RWPE2 (cell line): Measurements from ENCODE around the gene AMOTL1.

Source experiments
- ATAC-seq: fragments of 200-7000 bp; cut with Tn5 transposase; 3 replicates; pipeline ENCODE4 v1.9.1; 2021; ENCODE audit warnings: low read depth
- DNase-seq: peaks from one replicate; pipeline ENCODE4 v3.0.0-alpha.2; 2020; ENCODE audit warnings: low spot score
- H3K27ac ChIP-seq: fragments of 450-650 bp; 2 replicates; pipeline ENCODE4 v1.5.1; 2017; ENCODE audit warnings: mild to moderate bottlenecking; ENCODE audit not compliant: poor library complexity, severe bottlenecking
- H3K27me3 ChIP-seq: fragments of 250-450 bp; sonication (Bioruptor Pico); 2 replicates; pipeline ENCODE4 v1.5.1; 2021; ENCODE audit warnings: mild to moderate bottlenecking, moderate library complexity; ENCODE audit not compliant: insufficient read depth, poor library complexity, severe bottlenecking
- H3K36me3 ChIP-seq: fragments of 250-450 bp; sonication (Bioruptor Pico); 2 replicates; pipeline ENCODE4 v1.5.1; 2020; ENCODE audit warnings: low read depth, mild to moderate bottlenecking, moderate library complexity
- H3K4me1 ChIP-seq: fragments of 250-450 bp; sonication (Bioruptor Pico); 2 replicates; pipeline ENCODE4 v1.5.1; 2021; ENCODE audit warnings: mild to moderate bottlenecking, moderate library complexity; ENCODE audit not compliant: insufficient read depth, poor library complexity, severe bottlenecking
- H3K4me3 ChIP-seq: fragments of 250-450 bp; sonication (Bioruptor Pico); 2 replicates; pipeline ENCODE4 v1.5.1; 2021; ENCODE audit warnings: mild to moderate bottlenecking, moderate library complexity; ENCODE audit not compliant: severe bottlenecking
- H3K9me3 ChIP-seq: fragments of 250-450 bp; sonication (Bioruptor Pico); 2 replicates; pipeline ENCODE4 v1.5.1; 2021; ENCODE audit warnings: mild to moderate bottlenecking, moderate library complexity; ENCODE audit not compliant: severe bottlenecking
- TF ChIP-seq, protein P1 (sequence below): fragments of 450-650 bp; IDR thresholded peaks from one replicate; pipeline ENCODE4 v1.5.1; 2017; ENCODE audit warnings: mild to moderate bottlenecking, moderate library complexity; ENCODE audit not compliant: poor library complexity, severe bottlenecking

Gene AMOTL1

GRCh38 chr11:94884376-94884775 is 116.2 kb downstream of the AMOTL1 start:
- TF ChIP-seq, protein P1, sequence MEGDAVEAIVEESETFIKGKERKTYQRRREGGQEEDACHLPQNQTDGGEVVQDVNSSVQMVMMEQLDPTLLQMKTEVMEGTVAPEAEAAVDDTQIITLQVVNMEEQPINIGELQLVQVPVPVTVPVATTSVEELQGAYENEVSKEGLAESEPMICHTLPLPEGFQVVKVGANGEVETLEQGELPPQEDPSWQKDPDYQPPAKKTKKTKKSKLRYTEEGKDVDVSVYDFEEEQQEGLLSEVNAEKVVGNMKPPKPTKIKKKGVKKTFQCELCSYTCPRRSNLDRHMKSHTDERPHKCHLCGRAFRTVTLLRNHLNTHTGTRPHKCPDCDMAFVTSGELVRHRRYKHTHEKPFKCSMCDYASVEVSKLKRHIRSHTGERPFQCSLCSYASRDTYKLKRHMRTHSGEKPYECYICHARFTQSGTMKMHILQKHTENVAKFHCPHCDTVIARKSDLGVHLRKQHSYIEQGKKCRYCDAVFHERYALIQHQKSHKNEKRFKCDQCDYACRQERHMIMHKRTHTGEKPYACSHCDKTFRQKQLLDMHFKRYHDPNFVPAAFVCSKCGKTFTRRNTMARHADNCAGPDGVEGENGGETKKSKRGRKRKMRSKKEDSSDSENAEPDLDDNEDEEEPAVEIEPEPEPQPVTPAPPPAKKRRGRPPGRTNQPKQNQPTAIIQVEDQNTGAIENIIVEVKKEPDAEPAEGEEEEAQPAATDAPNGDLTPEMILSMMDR = no peak
- no peak for DNase-seq
- Histone ChIP-seq H3K4me3 (no peak overlapping the region), H3K36me3 (peaks cover 33% of the 10 kb centered on the region), H3K9me3 (peaks cover 2% of the 10 kb centered on the region), H3K27ac (no peak overlapping the region), H3K4me1 (peaks cover 13% of the 10 kb centered on the region), H3K27me3 (no peaks in the 10 kb centered on the region)
- no peak for ATAC-seq

- TF ChIP-seq, protein P1 = no peak
- Histone ChIP-seq H3K4me3 (no peak overlapping the region), H3K27me3 (no peaks in the 10 kb centered on the region), H3K4me1 (peaks cover 6% of the 10 kb centered on the region), H3K36me3 (peaks cover 33% of the 10 kb centered on the region), H3K9me3 (peaks cover 2% of the 10 kb centered on the region), H3K27ac (no peak overlapping the region)
- ATAC-seq (peak; percentile 11; the same call in 2 of the 3 replicates), DNase-seq (no peak)
Observed at GRCh38 chr11:94885133-94885532, 117.0 kb downstream of the AMOTL1 start.

- no peak overlapping the region for H3K27ac ChIP-seq
- TF ChIP-seq, protein P1 = no peak
- peaks cover 30% of the 10 kb centered on the region for H3K36me3 ChIP-seq
- peaks cover 2% of the 10 kb centered on the region for H3K4me1 ChIP-seq
- peaks cover 2% of the 10 kb centered on the region for H3K9me3 ChIP-seq
- ATAC-seq = no peak; the same call in 2 of the 3 replicates
- no peak for DNase-seq
- H3K27me3 ChIP-seq = no peaks in the 10 kb centered on the region
- H3K4me3 ChIP-seq = no peak overlapping the region
Observed at GRCh38 chr11:94885581-94885980, 117.4 kb downstream of the AMOTL1 start.

GRCh38 chr11:94888204-94888603 is 120.0 kb downstream of the AMOTL1 start:
- no peak for ATAC-seq
- Histone ChIP-seq H3K4me1 (no peaks in the 10 kb centered on the region), H3K36me3 (peaks cover 13% of the 10 kb centered on the region; the same call in 1 of the 2 replicates), H3K27ac (no peak overlapping the region), H3K4me3 (no peak overlapping the region), H3K9me3 (peaks cover 2% of the 10 kb centered on the region), H3K27me3 (no peaks in the 10 kb centered on the region)
- no peak for DNase-seq
- TF ChIP-seq, protein P1 = no peak

GRCh38 chr11:94895451-94895850 is 127.3 kb downstream of the AMOTL1 start:
- no peaks in the 10 kb centered on the region for H3K27me3 ChIP-seq
- no peak overlapping the region for H3K27ac ChIP-seq
- no peak for DNase-seq
- TF ChIP-seq, protein P1 = no peak
- no peaks in the 10 kb centered on the region for H3K4me1 ChIP-seq
- no peaks in the 10 kb centered on the region for H3K9me3 ChIP-seq
- no peak overlapping the region for H3K4me3 ChIP-seq
- H3K36me3 ChIP-seq = no peaks in the 10 kb centered on the region
- no peak for ATAC-seq
